HepG2 (cell line): Measurements from ENCODE around the gene CNTD1. TPM values are rescaled to one million over a fixed set of nuclear protein-coding genes. Genes with fewer than 3 reads are reported as not detected.

Source experiments
- ATAC-seq: fragments of 200-7000 bp; cut with Tn5 transposase; 3 replicates; pipeline ENCODE4 v1.9.1; 2020; ENCODE audit warnings: mild to moderate bottlenecking, moderate library complexity
- BruUV-seq: library from RNA; stranded (reverse); fragments of 400-500 nt; replicated peaks from 2 replicates; lab custom pipeline; 2021; lab: Mats Ljungman, UMichigan
- CTCF ChIA-PET: fragments of 300-600 bp; formaldehyde crosslinking; extraction: SDS; loops from one replicate; lab custom pipeline; 2021; ENCODE audit warnings: low total read pairs, inconsistent platforms, low intra/inter-chr PET ratio; lab: Yijun Ruan, JAX
- POLR2A ChIA-PET: fragments of 350-600 bp; sonication (Branson Sonifier 250); formaldehyde crosslinking; loops from one replicate; lab custom pipeline; 2020; ENCODE audit warnings: antibody characterized with exemption, inconsistent platforms; lab: Yijun Ruan, JAX
- DNase-seq: peaks from one replicate; pipeline ENCODE4 v3.0.0-alpha.2; 2015; ENCODE audit warnings: low spot score
- FAIRE-seq: peaks from 3 replicates; lab custom pipeline; 2011; peaks lifted over from hg19 to GRCh38; lab: Jason Lieb, UNC
- H2AFZ ChIP-seq: one replicate; pipeline ENCODE4 v1.6.1; 2011; ENCODE audit warnings: low read length, inconsistent platforms
- H3K27ac ChIP-seq: fragments of 300-600 bp; 3 replicates; pipeline ENCODE4 v1.8.0; 2011; ENCODE audit warnings: mixed run types, mild to moderate bottlenecking, mixed read lengths, low read length, inconsistent platforms; ENCODE audit not compliant: insufficient read depth; ENCODE audit errors: extremely low read length
- H3K27me3 ChIP-seq, 2 experiments: fragments of 200-600 bp in 1 of 2; 2 replicates in 1 of 2; 3 replicates in 1 of 2; pipeline versions ENCODE4 v1.6.0 to v1.8.0; 2011; ENCODE audit warnings: low read length in 2 of 2, mild to moderate bottlenecking in 2 of 2, moderate library complexity in 2 of 2, inconsistent platforms in 1 of 2; ENCODE audit not compliant: insufficient read depth in 2 of 2, control insufficient read depth in 1 of 2
- H3K36me3 ChIP-seq, 2 experiments: fragments of 200-600 bp in 1 of 2; replicated peaks in 1 of 2; 2 replicates in 1 of 2; 3 replicates in 1 of 2; pipeline versions ENCODE4 v1.5.1 to v1.8.0; 2011; ENCODE audit warnings: low read length in 2 of 2, inconsistent platforms in 1 of 2; ENCODE audit not compliant: insufficient read depth in 2 of 2, control insufficient read depth in 1 of 2
- H3K4me1 ChIP-seq: 2 replicates; pipeline ENCODE4 v1.5.1; 2012; ENCODE audit warnings: low read length, inconsistent platforms; ENCODE audit not compliant: insufficient read depth
- H3K4me2 ChIP-seq: 2 replicates; pipeline ENCODE4 v1.6.0; 2011; ENCODE audit warnings: low read depth, low read length, inconsistent platforms
- H3K4me3 ChIP-seq, 3 experiments: fragments of 200-600 bp in 1 of 3; sonication (generic), shearing (Covaris generic) in 1 of 3; replicated peaks in 1 of 3; 2 replicates each; pipeline ENCODE4 v1.5.1; 2011 to 2016; ENCODE audit warnings: low read length in 3 of 3, inconsistent platforms in 2 of 3, low read depth in 2 of 3, mild to moderate bottlenecking in 2 of 3, control low read depth in 1 of 3, mixed read lengths in 1 of 3; ENCODE audit not compliant: insufficient read depth in 1 of 3
- H3K79me2 ChIP-seq: one replicate; pipeline ENCODE4 v1.6.1; 2011; ENCODE audit warnings: low read length, inconsistent platforms; ENCODE audit not compliant: insufficient read depth
- H3K9ac ChIP-seq: 2 replicates; pipeline ENCODE4 v1.6.0; 2011; ENCODE audit warnings: mild to moderate bottlenecking, low read depth, low read length, inconsistent platforms; ENCODE audit not compliant: insufficient read depth
- H3K9me3 ChIP-seq: 2 replicates; pipeline ENCODE4 v1.5.1; 2012; ENCODE audit warnings: mild to moderate bottlenecking, low read length
- H4K20me1 ChIP-seq: 2 replicates; pipeline ENCODE4 v1.6.0; 2011; ENCODE audit warnings: inconsistent platforms, mild to moderate bottlenecking, low read length, moderate library complexity; ENCODE audit not compliant: insufficient read depth
- ARNT2 ChIP-seq: sonication (generic); formaldehyde crosslinking; IDR thresholded peaks from 2 replicates; pipeline ENCODE4 v1.8.0; 2022; ENCODE audit warnings: mild to moderate bottlenecking, low read depth, missing genetic modification reagents, moderate library complexity
- HOXA9 ChIP-seq: sonication (generic); formaldehyde crosslinking; IDR thresholded peaks from 2 replicates; pipeline ENCODE4 v1.8.1; 2022; ENCODE audit warnings: missing genetic modification reagents, mild to moderate bottlenecking, moderate library complexity, borderline replicate concordance
- KIAA2018 ChIP-seq: sonication (generic); formaldehyde crosslinking; IDR thresholded peaks from 2 replicates; pipeline ENCODE4 v1.5.0; 2020; ENCODE audit warnings: mild to moderate bottlenecking, missing genetic modification reagents, borderline replicate concordance
- LCORL ChIP-seq, 2 experiments: fragments of 450-650 bp in 1 of 2; sonication (generic) in 1 of 2; formaldehyde crosslinking in 1 of 2; IDR thresholded peaks; 2 replicates each; pipeline versions ENCODE4 v1.5.0 to v1.6.1; 2017 to 2020; ENCODE audit warnings: antibody characterized with exemption in 1 of 2, missing genetic modification reagents in 1 of 2
- NPAS2 ChIP-seq: sonication (generic); formaldehyde crosslinking; IDR thresholded peaks from 2 replicates; pipeline ENCODE4 v1.8.0; 2022; ENCODE audit warnings: mild to moderate bottlenecking, missing genetic modification reagents, borderline replicate concordance
- POLR2A ChIP-seq, 2 experiments: IDR thresholded peaks; 2 replicates each; pipeline ENCODE4 v1.6.1; 2011; ENCODE audit warnings: low read depth in 2 of 2, low read length in 2 of 2, mild to moderate bottlenecking in 1 of 2, moderate library complexity in 1 of 2; ENCODE audit not compliant: insufficient read depth in 1 of 2
- POLR2G ChIP-seq: fragments of 200-400 bp; formaldehyde crosslinking; IDR thresholded peaks from 2 replicates; pipeline ENCODE4 v1.6.1; 2018; ENCODE audit warnings: mild to moderate bottlenecking, low read depth, low read length, moderate library complexity
- PRDM10 ChIP-seq: sonication (generic); formaldehyde crosslinking; IDR thresholded peaks from 2 replicates; pipeline ENCODE4 v1.4.0; 2020; ENCODE audit warnings: low read depth, missing genetic modification reagents
- PRMT3 ChIP-seq: sonication (generic); formaldehyde crosslinking; IDR thresholded peaks from 2 replicates; pipeline ENCODE4 v1.8.1; 2022; ENCODE audit warnings: low read depth, mild to moderate bottlenecking, moderate library complexity, missing genetic modification reagents, borderline replicate concordance
- SRY ChIP-seq: sonication (generic); formaldehyde crosslinking; IDR thresholded peaks from 2 replicates; pipeline ENCODE4 v1.8.0; 2022; ENCODE audit warnings: mild to moderate bottlenecking, missing genetic modification reagents
- ZNF232 ChIP-seq: sonication (generic); formaldehyde crosslinking; IDR thresholded peaks from 2 replicates; pipeline ENCODE4 v1.4.0; 2020; ENCODE audit warnings: missing genetic modification reagents, borderline replicate concordance
- WGBS: methylation state at CpG from one replicate; pipeline ENCODE4 v1.1.6; 2017; ENCODE audit warnings: low lambda C conversion rate; 5-methylcytosine and 5-hydroxymethylcytosine counted together
- in situ Hi-C: cut with HindIII; loops from 2 replicates; pipeline ENCODE4 v1.10.0; 2017; ENCODE audit warnings: low pct_unique_long_range_greater_than_20kb; ENCODE audit not compliant: extremely low pct_ligation_motif_present
- intact Hi-C: fragments of 100-400 bp; cut with micrococcal nuclease; formaldehyde crosslinking; loops from one replicate; pipeline ENCODE4 v1.10.0; 2022; ENCODE audit not compliant: unreplicated experiment
- polyA plus RNA-seq, 8 experiments: library from polyadenylated mRNA; depleted of rRNA in 3 of 8; stranded (reverse) in 7 of 8; unstranded in 1 of 8; fragments of >200 nt; fragmentation: Illumina TruSeq in 4 of 8; extraction: Trizol in 4 of 8; gene quantifications; 2 replicates each; pipeline versions ENCODE4 v1.2.1 to v1.2.3, GENCODE V29; 2011 to 2016; ENCODE audit warnings: low read depth in 4 of 8, missing spikeins in 1 of 8, mixed read lengths in 1 of 8; ENCODE audit not compliant: insufficient read depth in 1 of 8
- total RNA-seq, 5 experiments: library from RNA; depleted of rRNA; stranded (reverse); fragments of >200 nt; fragmentation: Illumina TruSeq; extraction: Trizol; gene quantifications; 2 replicates each; pipeline ENCODE4 v1.2.3, GENCODE V29; 2016; ENCODE audit warnings: low read depth in 1 of 5

CNTD1 gene
- total and polyA plus RNA-seq, 2 of the 13 experiments (the other 11 are each of a cell fraction or from before 2014, with no cell fraction given), result 0.11 to 0.15 TPM

GRCh38 chr17:42781639-42782165 is 17.0 kb upstream of the CNTD1 start:
- DNase-seq, result no peak
- ChIA-PET CTCF (no interaction called here), POLR2A (interaction anchor here (0.9 to 8.4 kb wide), 12 partner anchors 8 to 217 kb away, joined by 3 to 278 read pairs (median 21); partner anchors contain the start of genes BECN1, CNTD1, COA3 and PSME3)
- intact Hi-C loops, result loop anchor here (2.0 kb wide), 1 partner anchor 15 kb away; no protein-coding TSS in a partner anchor
- H2AFZ ChIP-seq, result no peak overlapping the region
- H3K9me3 ChIP-seq, result no peaks in the 10 kb centered on the region
- no peak for ATAC-seq
- in situ Hi-C loops, result no loop called here
- peak overlapping the region; percentile 87 to 99 (median 92) for H3K4me3 ChIP-seq
- BruUV-seq, result TSS peak; percentile 42
- H3K27ac ChIP-seq, result peak overlapping the region; percentile 98
- H3K79me2 ChIP-seq, result peaks cover 26% of the 10 kb centered on the region
- H4K20me1 ChIP-seq, result peaks cover 4% of the 10 kb centered on the region; the same call in 1 of the 2 replicates
- no peak for FAIRE-seq
- peaks cover 20 to 33% of the 10 kb centered on the region in 2 experiments; a peak in 4 of 5 replicates for H3K36me3 ChIP-seq
- H3K4me2 ChIP-seq, result peak overlapping the region; percentile 99
- 30% methylated on average over 8 of the region's 10 CpGs for WGBS
- H3K4me1 ChIP-seq, result peaks cover 48% of the 10 kb centered on the region
- peak overlapping the region; percentile 95 for H3K9ac ChIP-seq
- no peaks in the 10 kb centered on the region; a peak in 1 of 5 replicates for H3K27me3 ChIP-seq
- TF ChIP-seq NPAS2 (no peak), KIAA2018 (CRISPR knock-in tag) (no peak), LCORL (IDR thresholded peaks at IDR 0.05) (no peak), LCORL (CRISPR knock-in tag; IDR thresholded peaks at IDR 0.05) (peak; percentile 26; the same call in 1 of the 2 replicates), ARNT2 (CRISPR knock-in tag) (peak; percentile 60; the same call in 1 of the 2 replicates), POLR2G (no peak), PRMT3 (CRISPR knock-in tag) (no peak), HOXA9 (CRISPR knock-in tag) (no peak), SRY (0 out of 2 replicates have a peak, but pooled peaks have one; percentile 11), ZNF232 (CRISPR knock-in tag) (no peak), POLR2A (IDR thresholded peaks at IDR 0.05; ENCODE audit: insufficient read depth in 1 of 2, low read depth in 2 of 2, low read length in 2 of 2) (peak; percentile 13 to 38; a peak in 2 of 4 replicates), PRDM10 (CRISPR knock-in tag) (0 out of 2 replicates have a peak, but pooled peaks have one; percentile 25)
